A549 (cell line): ENCODE results near the gene CYGB. TPM values are rescaled to one million over a fixed set of nuclear protein-coding genes. Genes with fewer than 3 reads are reported as not detected.

Source experiments
- ATAC-seq, 2 experiments: fragments of 200-7000 bp in 1 of 2; fragments of >200 bp in 1 of 2; cut with Nextera tagmentation in 1 of 2; cut with Tn5 transposase in 1 of 2; 3 replicates each; pipeline versions ENCODE4 v1.8.0 to v1.9.1; 2018 to 2020; ENCODE audit warnings: mild to moderate bottlenecking in 1 of 2, moderate library complexity in 1 of 2
- CTCF ChIA-PET: fragments of 300-600 bp; sonication (Branson Sonifier 250); formaldehyde crosslinking; extraction: SDS; loops from one replicate; lab custom pipeline; 2021; ENCODE audit warnings: antibody characterized with exemption, inconsistent platforms; lab: Yijun Ruan, JAX
- POLR2A ChIA-PET: fragments of 350-600 bp; formaldehyde crosslinking; extraction: SDS; loops from one replicate; lab custom pipeline; 2021; ENCODE audit warnings: antibody characterized with exemption, inconsistent platforms; lab: Yijun Ruan, JAX
- DNase-seq, 2 experiments: peaks; one replicate each; pipeline versions ENCODE4 v3.0.0 to v3.0.0-alpha.2; 2011 to 2016; ENCODE audit warnings: low read depth in 1 of 2, low spot score in 1 of 2
- FAIRE-seq: peaks from 2 replicates; lab custom pipeline; 2011; peaks lifted over from hg19 to GRCh38; lab: Jason Lieb, UNC
- H3K27ac ChIP-seq, 2 experiments: fragments of >200 bp; sonication (Bioruptor Twin); formaldehyde crosslinking; 3 replicates each; pipeline ENCODE4 v1.5.1; 2016 to 2017
- H3K4me1 ChIP-seq: fragments of >200 bp; sonication (Bioruptor Twin); formaldehyde crosslinking; 3 replicates; pipeline ENCODE4 v1.6.1; 2016
- H3K4me2 ChIP-seq: fragments of >200 bp; sonication (Bioruptor Twin); formaldehyde crosslinking; 3 replicates; pipeline ENCODE4 v1.6.1; 2016
- H3K4me3 ChIP-seq: fragments of >200 bp; sonication (Bioruptor Twin); formaldehyde crosslinking; 3 replicates; pipeline ENCODE4 v1.5.1; 2016
- H3K9me3 ChIP-seq: fragments of >200 bp; sonication (Bioruptor Twin); formaldehyde crosslinking; 3 replicates; pipeline ENCODE4 v1.6.1; 2016
- ATOH8 ChIP-seq: fragments of 250-450 bp; sonication (Bioruptor Pico); IDR thresholded peaks from 2 replicates; pipeline ENCODE4 v1.5.0; 2020; ENCODE audit warnings: low read depth, mild to moderate bottlenecking, moderate library complexity
- BCL3 ChIP-seq: fragments of >200 bp; sonication (Bioruptor Twin); formaldehyde crosslinking; IDR thresholded peaks from 3 replicates; pipeline ENCODE4 v1.6.1; 2016
- BHLHE40 ChIP-seq: IDR thresholded peaks from 2 replicates; pipeline ENCODE4 v1.6.1; 2012; ENCODE audit warnings: low read depth, low read length, inconsistent platforms
- CBX2 ChIP-seq: fragments of 200-600 bp; sonication (generic); IDR thresholded peaks from 2 replicates; pipeline ENCODE4 v1.6.1; 2016; ENCODE audit warnings: low read depth, mild to moderate bottlenecking, borderline replicate concordance
- CHD2 ChIP-seq: fragments of 150-350 bp; IDR thresholded peaks from 2 replicates; pipeline ENCODE4 v1.6.1; 2014; ENCODE audit warnings: low read length; ENCODE audit not compliant: partially characterized antibody
- CHD4 ChIP-seq: fragments of 200-600 bp; sonication (generic); IDR thresholded peaks from 2 replicates; pipeline ENCODE4 v1.6.1; 2016; ENCODE audit warnings: antibody characterized with exemption, mild to moderate bottlenecking, borderline replicate concordance
- EHF ChIP-seq: fragments of 250-450 bp; sonication (Bioruptor Pico); IDR thresholded peaks from 2 replicates; pipeline ENCODE4 v1.5.0; 2020; ENCODE audit warnings: mild to moderate bottlenecking
- EHMT2 ChIP-seq: fragments of 200-600 bp; sonication (generic); IDR thresholded peaks from 2 replicates; pipeline ENCODE4 v1.6.1; 2016; ENCODE audit warnings: antibody characterized with exemption, low read depth, mild to moderate bottlenecking, moderate library complexity
- ELK1 ChIP-seq: fragments of 150-350 bp; IDR thresholded peaks from 2 replicates; pipeline ENCODE4 v1.6.1; 2014; ENCODE audit warnings: low read depth, mild to moderate bottlenecking, low read length
- FOSL2 ChIP-seq, 2 experiments: fragments of 450-650 bp in 1 of 2; fragments of >200 bp in 1 of 2; sonication (Bioruptor Twin) in 1 of 2; formaldehyde crosslinking; IDR thresholded peaks; 2 replicates each; pipeline versions ENCODE4 v1.5.0 to v1.6.1; 2016 to 2020; ENCODE audit warnings: mild to moderate bottlenecking in 1 of 2, moderate library complexity in 1 of 2
- FOXS1 ChIP-seq: fragments of 250-450 bp; sonication (Bioruptor Pico); IDR thresholded peaks from 2 replicates; pipeline ENCODE4 v1.5.0; 2020; ENCODE audit warnings: mild to moderate bottlenecking, moderate library complexity
- HDAC2 ChIP-seq: fragments of 200-600 bp; sonication (generic); IDR thresholded peaks from 2 replicates; pipeline ENCODE4 v1.6.1; 2016
- HOXB13 ChIP-seq: fragments of 250-450 bp; sonication (Bioruptor Pico); IDR thresholded peaks from 2 replicates; pipeline ENCODE4 v1.5.0; 2020; ENCODE audit warnings: low read depth, mild to moderate bottlenecking, moderate library complexity
- MAX ChIP-seq: IDR thresholded peaks from 2 replicates; pipeline ENCODE4 v1.6.1; 2012
- NFE2L2 ChIP-seq: fragments of 150-350 bp; conservative IDR thresholded peaks from 2 replicates; pipeline ENCODE4 v1.6.1; 2014; ENCODE audit warnings: low read length
- NPAS2 ChIP-seq: fragments of 250-450 bp; sonication (Bioruptor Pico); IDR thresholded peaks from 2 replicates; pipeline ENCODE4 v1.8.0; 2022; ENCODE audit warnings: mild to moderate bottlenecking, moderate library complexity, borderline replicate concordance
- POLR2A ChIP-seq: IDR thresholded peaks from 2 replicates; pipeline ENCODE4 v1.6.1; 2012; ENCODE audit warnings: mild to moderate bottlenecking, low read length
- RAD21 ChIP-seq, 2 experiments: fragments of >200 bp in 1 of 2; sonication (Bioruptor Twin) in 1 of 2; formaldehyde crosslinking in 1 of 2; IDR thresholded peaks in 1 of 2; conservative IDR thresholded peaks in 1 of 2; 2 replicates in 1 of 2; 3 replicates in 1 of 2; pipeline ENCODE4 v1.6.1; 2012 to 2018; ENCODE audit warnings: inconsistent platforms in 1 of 2
- RARB ChIP-seq: fragments of 250-450 bp; sonication (Bioruptor Pico); IDR thresholded peaks from 2 replicates; pipeline ENCODE4 v1.8.0; 2021; ENCODE audit warnings: mild to moderate bottlenecking, moderate library complexity
- SMC3 ChIP-seq: fragments of >200 bp; sonication (Bioruptor Twin); formaldehyde crosslinking; IDR thresholded peaks from 3 replicates; pipeline ENCODE4 v1.6.1; 2018; ENCODE audit warnings: inconsistent platforms
- TFCP2L1 ChIP-seq: fragments of 250-450 bp; sonication (Bioruptor Pico); IDR thresholded peaks from 2 replicates; pipeline ENCODE4 v1.5.0; 2021; ENCODE audit warnings: mild to moderate bottlenecking
- ZC3H11A ChIP-seq: fragments of 450-650 bp; IDR thresholded peaks from 2 replicates; pipeline ENCODE4 v1.6.1; 2014; ENCODE audit warnings: antibody characterized with exemption, mild to moderate bottlenecking
- ZFP36 ChIP-seq: fragments of 450-650 bp; IDR thresholded peaks from 2 replicates; pipeline ENCODE4 v1.6.1; 2014; ENCODE audit warnings: borderline replicate concordance; ENCODE audit not compliant: partially characterized antibody
- ZSCAN20 ChIP-seq: fragments of 250-450 bp; sonication (Bioruptor Pico); IDR thresholded peaks from 2 replicates; pipeline ENCODE4 v1.8.0; 2022; ENCODE audit warnings: mild to moderate bottlenecking, moderate library complexity
- WGBS: methylation state at CpG from one replicate; pipeline ENCODE4 v1.1.6; 2017; ENCODE audit errors: missing lambda C conversion rate; 5-methylcytosine and 5-hydroxymethylcytosine counted together
- polyA plus RNA-seq, 4 experiments: library from polyadenylated mRNA; depleted of rRNA in 3 of 4; stranded (reverse); fragments of >200 nt; fragmentation: RNase III in 1 of 4; extraction: RNeasy Plus Mini Kit Qiagen cat#74134 plus additional on column Dnase treatment in 1 of 4; gene quantifications; 2 replicates in 3 of 4; 3 replicates in 1 of 4; pipeline ENCODE4 v1.2.3, GENCODE V29; 2011 to 2017

Gene CYGB
- polyA plus RNA-seq, 2 of the 4 experiments (the other 2 are of a cell fraction): 1.1 TPM

GRCh38 chr17:76497699-76497978 lies 39.9 kb downstream of the CYGB start:
- WGBS: 81% methylated on average over 2 of the region's 2 CpGs
- ATAC-seq: no peak

GRCh38 chr17:76496464-76496863 lies 41.0 kb downstream of the CYGB start:
- no peak for DNase-seq
- WGBS: 88% methylated on average over 6 of the region's 6 CpGs
- ATAC-seq: no peak
- Histone ChIP-seq H3K27ac (no peak overlapping the region), H3K4me1 (peaks cover 39% of the 10 kb centered on the region), H3K4me3 (no peak overlapping the region), H3K4me2 (no peak overlapping the region), H3K9me3 (no peaks in the 10 kb centered on the region)
- no peak for TF ChIP-seq HDAC2
- TF ChIP-seq RAD21 (conservative IDR thresholded peaks at IDR 0.05 in 1 of 2, IDR thresholded peaks at IDR 0.05 in 1 of 2): no peak
- no peak for TF ChIP-seq TFCP2L1 (CRISPR knock-in tag)
- TF ChIP-seq ZC3H11A: no peak
- no peak for TF ChIP-seq CBX2
- TF ChIP-seq ELK1: no peak
- no peak for TF ChIP-seq FOSL2 (IDR thresholded peaks at IDR 0.05)
- TF ChIP-seq FOSL2 (CRISPR knock-in tag; IDR thresholded peaks at IDR 0.05): no peak
- TF ChIP-seq ZFP36: no peak
- TF ChIP-seq ZSCAN20: no peak
- TF ChIP-seq RARB (CRISPR knock-in tag): no peak
- POLR2A ChIA-PET: no interaction called here
- no peak for FAIRE-seq
- CTCF ChIA-PET: interaction anchor here (0.6 to 64.5 kb wide), 7 partner anchors 9 to 201 kb away, joined by 3 to 1994 read pairs (median 26); partner anchors contain the start of genes AANAT and UBE2O

More at GRCh38 chr17:76497699-76497978, 39.9 kb downstream of the CYGB start:
- no peak for TF ChIP-seq POLR2A
- no peak for TF ChIP-seq BHLHE40
- no peak for TF ChIP-seq CHD2
- TF ChIP-seq EHMT2: no peak
- no peak for TF ChIP-seq ATOH8 (CRISPR knock-in tag)
- TF ChIP-seq HOXB13 (CRISPR knock-in tag): no peak
- no peak for TF ChIP-seq MAX
- no peak for TF ChIP-seq CHD4
- no peak for TF ChIP-seq NFE2L2
- no peak for TF ChIP-seq CBX2
- TF ChIP-seq NPAS2: no peak
- TF ChIP-seq EHF: no peak
- no peak for TF ChIP-seq TFCP2L1 (CRISPR knock-in tag)
- no peak for TF ChIP-seq BCL3
- TF ChIP-seq ELK1: no peak
- TF ChIP-seq SMC3: no peak
- no peak for TF ChIP-seq FOXS1 (CRISPR knock-in tag)
- Histone ChIP-seq H3K9me3 (no peaks in the 10 kb centered on the region), H3K4me1 (peaks cover 41% of the 10 kb centered on the region), H3K27ac (peak overlapping the region; percentile 83 to 96), H3K4me3 (0 out of 3 replicates have a peak overlapping the region, but pooled peaks have one; percentile 13), H3K4me2 (peak overlapping the region; percentile 91)
- ChIA-PET CTCF (interaction anchor here (1.0 to 64.5 kb wide), 10 partner anchors 8 to 127 kb away, joined by 3 to 1994 read pairs (median 18); partner anchors contain the start of genes AANAT and UBE2O), POLR2A (interaction anchor here (1.5 to 2.1 kb wide), 2 partner anchors 10 to 13 kb away, joined by 5 to 6 read pairs; no protein-coding TSS in a partner anchor)
- DNase-seq: no peak
- FAIRE-seq: no peak
